GM08714 (cell line): Measurements from ENCODE around the gene CYSTM1.

ENCODE experiments used
- H3K4me3 ChIP-seq: fragments of 200-500 bp; sonication (Bioruptor generic); 2 replicates; pipeline ENCODE4 v1.5.1; 2014; ENCODE audit warnings: mild to moderate bottlenecking, low read length, inconsistent platforms
- ZNF274 ChIP-seq: IDR thresholded peaks from 2 replicates; pipeline ENCODE4 v1.6.1; 2012; ENCODE audit warnings: mild to moderate bottlenecking, low read depth, low read length

CYSTM1 gene

GRCh38 chr5:140178482-140179116 lies 3.6 kb downstream of the CYSTM1 start:
- no peak for TF ChIP-seq ZNF274

GRCh38 chr5:140181002-140181483 lies 6.1 kb downstream of the CYSTM1 start:
- H3K4me3 ChIP-seq: peak overlapping the region; percentile 18; the same call in 1 of the 2 replicates
- no peak for TF ChIP-seq ZNF274

More at GRCh38 chr5:140178482-140179116, 3.6 kb downstream of the CYSTM1 start:
- no peak overlapping the region for H3K4me3 ChIP-seq

DNA sequence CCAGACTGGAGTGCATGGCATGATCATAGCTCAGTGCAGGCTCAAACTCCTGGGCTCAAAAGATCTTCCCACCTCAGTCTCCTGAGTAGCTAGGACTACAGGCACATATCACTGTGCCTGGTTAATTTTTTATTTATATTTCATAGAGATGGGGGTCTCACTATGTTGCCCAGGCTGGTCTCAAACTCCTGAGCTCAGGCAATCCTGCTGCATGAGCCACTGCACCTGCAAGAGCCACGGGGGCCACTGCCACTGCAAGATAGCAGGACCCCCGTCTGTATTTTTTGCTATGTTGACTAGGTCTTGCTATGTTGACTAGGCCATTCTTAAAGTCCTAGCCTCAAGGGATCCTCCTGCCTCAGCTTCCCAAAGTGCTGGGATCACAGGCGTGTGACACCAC lies 6.5 kb downstream of the CYSTM1 start:
- H3K4me3 ChIP-seq: no peak overlapping the region
- no peak for TF ChIP-seq ZNF274

DNA sequence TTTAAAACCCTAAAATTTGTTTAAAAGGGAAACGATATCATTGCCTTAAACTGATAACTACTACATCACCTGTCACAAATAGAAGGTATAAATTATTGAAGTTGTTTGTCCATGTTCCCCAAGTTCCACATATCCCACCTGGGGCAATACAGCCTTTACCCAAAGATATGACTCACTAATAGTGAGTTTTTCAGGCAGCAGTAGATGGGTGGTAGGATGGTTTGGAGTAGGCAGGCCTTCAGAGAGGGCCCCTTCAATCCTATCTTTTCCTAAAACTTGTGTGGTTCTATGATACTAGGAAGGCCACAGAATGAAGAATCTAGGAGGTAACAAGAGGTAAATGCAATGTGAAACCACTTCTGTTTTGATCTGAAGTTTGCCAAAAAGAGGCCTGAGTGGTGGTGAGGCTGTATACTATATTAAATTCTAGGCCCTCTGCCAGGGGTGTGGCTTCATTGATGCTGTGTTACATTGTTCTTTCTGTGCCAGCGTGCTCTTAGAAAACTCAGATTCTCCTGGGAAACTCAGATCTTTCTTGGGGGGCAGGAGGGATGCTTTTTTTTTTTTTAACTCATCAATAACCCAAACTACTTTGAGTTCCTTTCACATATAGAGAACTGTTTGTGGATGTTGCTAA lies 7.2 kb downstream of the CYSTM1 start:
- H3K4me3 ChIP-seq: no peak overlapping the region
- TF ChIP-seq ZNF274: no peak

DNA sequence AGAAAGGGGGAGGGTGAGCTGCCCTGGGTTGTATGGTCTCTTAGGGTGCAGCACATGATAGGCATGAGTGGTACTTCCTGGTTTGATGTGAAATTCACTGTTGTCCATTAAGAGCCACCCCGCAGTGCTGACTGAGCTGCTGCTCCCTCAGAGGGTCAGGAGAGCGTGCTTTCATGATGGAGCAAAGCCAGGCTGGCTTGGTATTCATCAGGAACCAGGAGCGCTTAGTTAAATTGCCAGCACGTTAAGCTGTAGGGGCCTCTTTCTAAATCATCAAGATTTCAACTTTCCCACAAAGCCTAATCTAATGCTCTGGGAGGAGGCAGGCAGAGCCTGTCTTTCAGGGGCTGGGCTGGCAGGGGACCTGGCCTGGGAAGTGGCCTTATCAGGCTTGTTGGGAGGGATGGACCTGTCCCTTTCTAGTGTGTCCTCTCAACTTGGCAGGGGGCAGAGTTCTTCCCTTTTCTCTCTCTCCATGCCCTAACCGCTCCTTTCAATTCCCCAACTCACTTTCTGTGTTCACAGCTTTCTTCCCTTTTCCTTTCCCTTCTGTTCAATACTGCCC lies 7.9 kb downstream of the CYSTM1 start:
- H3K4me3 ChIP-seq: no peak overlapping the region
- no peak for TF ChIP-seq ZNF274

- H3K4me3 ChIP-seq: no peak overlapping the region
- no peak for TF ChIP-seq ZNF274
Observed at GRCh38 chr5:140185409-140185808, 10.4 kb downstream of the CYSTM1 start.

DNA sequence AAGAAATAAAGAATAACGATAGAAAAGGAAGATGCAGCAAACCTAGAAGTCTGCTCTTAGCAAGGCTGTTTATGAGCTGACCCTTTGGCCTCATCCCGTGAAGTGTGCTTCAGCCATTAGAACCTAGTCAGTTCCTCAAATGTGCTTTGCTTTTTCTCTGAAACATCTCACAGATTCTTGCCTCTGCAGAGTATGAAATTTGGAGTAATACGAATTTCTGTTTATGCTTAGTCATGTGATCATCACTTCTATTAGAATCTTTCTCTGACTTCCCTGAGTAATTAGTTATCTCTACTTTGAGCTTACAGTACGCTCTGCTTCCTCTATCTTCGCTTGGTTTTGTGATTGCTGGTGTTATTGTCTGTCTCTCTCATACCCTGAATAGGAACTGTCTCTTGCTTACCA lies 11.3 kb downstream of the CYSTM1 start:
- H3K4me3 ChIP-seq: no peak overlapping the region
- TF ChIP-seq ZNF274: no peak

DNA sequence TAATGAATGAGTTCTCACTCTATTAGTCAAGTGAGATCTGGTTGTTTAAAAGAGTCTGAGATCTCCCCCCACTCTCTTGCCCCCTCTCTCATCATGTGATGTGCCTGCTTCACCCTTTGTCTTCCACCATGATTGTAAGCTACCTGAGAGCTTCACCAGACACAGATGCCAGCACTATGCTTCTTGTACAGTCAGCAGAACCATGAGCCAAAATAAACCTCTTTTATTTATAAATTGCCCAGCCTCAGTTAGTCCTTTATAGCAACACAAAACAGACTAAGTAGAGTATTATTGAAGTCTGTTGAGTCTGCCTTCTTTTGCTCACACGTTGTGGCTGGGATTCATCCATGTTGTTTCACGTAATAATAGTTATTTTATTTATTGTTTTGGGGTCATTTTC lies 14.3 kb downstream of the CYSTM1 start:
- no peak for TF ChIP-seq ZNF274
- H3K4me3 ChIP-seq: no peak overlapping the region

DNA sequence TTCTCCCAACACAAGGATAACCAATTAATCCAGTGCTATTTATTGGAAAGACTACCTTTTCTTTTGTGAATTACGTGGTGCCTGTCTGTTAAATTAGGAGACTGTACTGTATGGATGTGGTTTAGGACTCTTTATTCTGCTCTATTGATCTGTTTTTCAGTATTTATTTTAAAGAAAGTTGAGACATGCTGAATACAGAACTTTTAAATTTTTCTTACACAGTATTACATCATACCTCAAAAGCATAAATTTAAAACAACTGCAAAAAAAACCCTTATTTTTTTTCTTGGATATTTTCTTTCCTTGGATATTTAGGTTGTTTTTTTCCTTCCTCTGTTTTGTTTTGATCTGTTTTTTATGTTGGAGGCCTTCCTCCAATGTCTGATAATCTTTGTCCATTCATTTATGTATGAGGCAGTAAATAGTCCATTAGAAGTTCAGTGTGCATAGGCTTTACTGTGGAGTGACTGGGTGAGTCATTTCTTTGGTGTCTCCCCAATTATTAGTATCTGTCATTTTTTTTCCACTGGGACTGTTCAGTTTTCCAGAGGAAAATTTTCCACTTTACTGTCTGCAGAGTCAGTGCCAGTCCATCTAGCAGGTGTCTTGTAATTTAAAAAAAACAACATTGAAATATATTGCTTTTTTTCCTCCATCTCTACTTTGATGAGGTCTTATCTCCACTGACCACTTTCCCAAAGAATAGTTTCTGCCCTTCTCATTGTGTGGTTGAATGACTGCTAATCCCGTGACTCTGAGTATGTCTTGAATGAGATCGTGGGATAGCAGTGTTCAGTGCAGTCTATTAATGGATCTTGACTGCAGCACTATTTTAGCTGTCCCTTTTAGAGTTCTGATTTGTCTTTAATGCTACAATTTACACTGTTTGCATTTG lies 15.2 kb downstream of the CYSTM1 start:
- H3K4me3 ChIP-seq: no peak overlapping the region
- TF ChIP-seq ZNF274: no peak

DNA sequence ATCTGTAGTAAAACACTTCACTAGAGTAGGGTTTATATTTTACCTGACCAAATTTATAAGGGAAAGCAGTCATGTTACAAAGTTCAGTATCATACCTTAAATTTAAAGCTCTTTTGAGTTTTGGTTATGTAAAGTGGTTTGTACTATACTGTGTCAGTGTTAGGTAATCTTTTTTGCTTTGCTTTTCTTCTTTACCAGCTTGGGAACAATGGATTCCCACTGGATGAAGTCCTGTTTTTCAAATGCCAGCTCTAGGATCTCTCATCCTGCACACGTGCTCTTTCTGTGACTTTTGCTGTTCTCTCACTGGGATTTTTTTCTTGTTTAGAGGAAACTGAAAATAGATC lies 15.9 kb downstream of the CYSTM1 start:
- no peak overlapping the region for H3K4me3 ChIP-seq
- no peak for TF ChIP-seq ZNF274

DNA sequence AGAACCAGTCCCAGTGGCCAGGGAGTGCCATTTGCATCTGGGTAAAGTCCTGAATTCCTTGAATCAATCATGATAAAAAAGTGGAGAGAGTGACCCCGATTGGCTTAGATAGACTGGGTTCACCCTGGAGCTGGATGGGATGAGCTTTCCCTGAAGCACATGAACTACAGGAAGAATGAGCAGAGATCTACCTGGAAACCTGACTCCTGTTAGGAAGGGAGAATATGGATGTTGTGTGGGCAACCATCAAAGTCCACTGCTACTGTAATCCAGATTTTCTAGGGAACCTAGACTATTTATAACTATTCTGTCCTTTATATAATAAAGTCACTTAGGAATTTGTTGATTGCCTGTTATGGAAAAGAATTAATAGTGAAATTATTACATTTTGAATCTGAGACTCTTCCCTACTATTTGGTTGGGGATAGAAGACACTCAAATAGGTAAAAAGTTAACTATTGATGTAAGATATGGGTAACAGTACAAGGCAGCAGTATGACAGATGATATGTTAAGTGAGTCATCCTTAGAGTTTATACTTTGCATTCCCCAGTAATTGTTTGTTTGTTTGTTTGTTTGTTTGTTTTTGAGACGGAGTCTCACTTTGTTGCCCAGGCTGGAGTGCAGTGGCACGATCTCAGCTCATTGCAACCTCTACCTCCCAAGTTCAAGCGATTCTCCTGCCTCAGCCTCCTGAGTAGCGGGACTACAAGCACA lies 17.9 kb downstream of the CYSTM1 start:
- no peak for TF ChIP-seq ZNF274
- H3K4me3 ChIP-seq: no peak overlapping the region

- no peak for TF ChIP-seq ZNF274
- H3K4me3 ChIP-seq: no peak overlapping the region
Observed at GRCh38 chr5:140194662-140195061, 19.7 kb downstream of the CYSTM1 start.

- no peak overlapping the region for H3K4me3 ChIP-seq
- TF ChIP-seq ZNF274: no peak
Observed at GRCh38 chr5:140196115-140196814, 21.3 kb downstream of the CYSTM1 start.
